ENCODE data around the gene UQCRH. TPM values are rescaled to one million over a fixed set of nuclear protein-coding genes. Genes with fewer than 3 reads are reported as not detected.
"Not testable (repeated sequence)": the region's sequence is repeated elsewhere in the genome, so short reads cannot be mapped to it uniquely, and the experiment has no call there.

Gene UQCRH
- total RNA-seq, 1 donor from 2014 or later, result 228 TPM

- Mint-ChIP-seq H3K27ac (ENCODE audit: unreplicated experiment) (no peak overlapping the region), H3K4me1 (ENCODE audit: unreplicated experiment) (peaks cover 36% of the 10 kb centered on the region), H3K9me3 (ENCODE audit: unreplicated experiment) (no peaks in the 10 kb centered on the region), H3K27me3 (ENCODE audit: unreplicated experiment) (no peaks in the 10 kb centered on the region), H3K36me3 (ENCODE audit: unreplicated experiment) (peaks cover 27% of the 10 kb centered on the region), H3K4me3 (ENCODE audit: unreplicated experiment) (no peak overlapping the region)
- TF ChIP-seq, protein P1, sequence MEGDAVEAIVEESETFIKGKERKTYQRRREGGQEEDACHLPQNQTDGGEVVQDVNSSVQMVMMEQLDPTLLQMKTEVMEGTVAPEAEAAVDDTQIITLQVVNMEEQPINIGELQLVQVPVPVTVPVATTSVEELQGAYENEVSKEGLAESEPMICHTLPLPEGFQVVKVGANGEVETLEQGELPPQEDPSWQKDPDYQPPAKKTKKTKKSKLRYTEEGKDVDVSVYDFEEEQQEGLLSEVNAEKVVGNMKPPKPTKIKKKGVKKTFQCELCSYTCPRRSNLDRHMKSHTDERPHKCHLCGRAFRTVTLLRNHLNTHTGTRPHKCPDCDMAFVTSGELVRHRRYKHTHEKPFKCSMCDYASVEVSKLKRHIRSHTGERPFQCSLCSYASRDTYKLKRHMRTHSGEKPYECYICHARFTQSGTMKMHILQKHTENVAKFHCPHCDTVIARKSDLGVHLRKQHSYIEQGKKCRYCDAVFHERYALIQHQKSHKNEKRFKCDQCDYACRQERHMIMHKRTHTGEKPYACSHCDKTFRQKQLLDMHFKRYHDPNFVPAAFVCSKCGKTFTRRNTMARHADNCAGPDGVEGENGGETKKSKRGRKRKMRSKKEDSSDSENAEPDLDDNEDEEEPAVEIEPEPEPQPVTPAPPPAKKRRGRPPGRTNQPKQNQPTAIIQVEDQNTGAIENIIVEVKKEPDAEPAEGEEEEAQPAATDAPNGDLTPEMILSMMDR (IDR thresholded peaks at IDR 0.05), result no peak
- no peak for DNase-seq (ENCODE audit: extremely low spot score, unreplicated experiment)
Observed at GRCh38 chr1:46343705-46344104, 40.2 kb downstream of the UQCRH start.

GRCh38 chr1:46344481-46344880 is 41.0 kb downstream of the UQCRH start:
- TF ChIP-seq, protein P1 (IDR thresholded peaks at IDR 0.05), result no peak
- H3K36me3 Mint-ChIP-seq (ENCODE audit: unreplicated experiment), result peaks cover 29% of the 10 kb centered on the region
- no peak overlapping the region for H3K27ac Mint-ChIP-seq (ENCODE audit: unreplicated experiment)
- no peaks in the 10 kb centered on the region for H3K9me3 Mint-ChIP-seq (ENCODE audit: unreplicated experiment)
- no peak for DNase-seq (ENCODE audit: extremely low spot score, unreplicated experiment)
- H3K27me3 Mint-ChIP-seq (ENCODE audit: unreplicated experiment), result no peaks in the 10 kb centered on the region
- H3K4me3 Mint-ChIP-seq (ENCODE audit: unreplicated experiment), result no peak overlapping the region
- H3K4me1 Mint-ChIP-seq (ENCODE audit: unreplicated experiment), result peaks cover 31% of the 10 kb centered on the region

DNA sequence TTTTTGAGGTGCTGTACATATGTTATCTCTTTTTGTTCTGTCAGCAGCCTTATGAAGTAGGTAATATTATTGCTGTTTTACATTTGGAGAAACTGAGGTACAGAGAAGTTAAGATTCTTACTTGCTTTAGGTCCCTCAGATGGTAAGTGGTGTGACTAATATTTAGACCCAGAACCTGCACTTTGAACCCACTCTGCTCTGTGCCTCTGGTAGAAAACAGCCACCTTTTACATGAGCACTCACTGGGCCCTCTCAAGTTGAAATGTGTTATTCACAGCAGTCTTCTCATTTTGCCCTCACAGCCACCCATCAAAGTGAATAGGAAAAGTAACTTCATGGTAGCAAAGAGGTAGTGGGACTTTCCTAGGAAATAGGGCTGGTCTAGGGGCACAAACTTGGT is 41.8 kb downstream of the UQCRH start:
- no peak for DNase-seq (ENCODE audit: extremely low spot score, unreplicated experiment)
- Mint-ChIP-seq H3K27ac (ENCODE audit: unreplicated experiment) (no peak overlapping the region), H3K4me1 (ENCODE audit: unreplicated experiment) (peaks cover 26% of the 10 kb centered on the region), H3K27me3 (ENCODE audit: unreplicated experiment) (no peaks in the 10 kb centered on the region), H3K36me3 (ENCODE audit: unreplicated experiment) (peaks cover 32% of the 10 kb centered on the region), H3K9me3 (ENCODE audit: unreplicated experiment) (no peaks in the 10 kb centered on the region), H3K4me3 (ENCODE audit: unreplicated experiment) (no peak overlapping the region)
- TF ChIP-seq, protein P1 (IDR thresholded peaks at IDR 0.05), result no peak

DNA sequence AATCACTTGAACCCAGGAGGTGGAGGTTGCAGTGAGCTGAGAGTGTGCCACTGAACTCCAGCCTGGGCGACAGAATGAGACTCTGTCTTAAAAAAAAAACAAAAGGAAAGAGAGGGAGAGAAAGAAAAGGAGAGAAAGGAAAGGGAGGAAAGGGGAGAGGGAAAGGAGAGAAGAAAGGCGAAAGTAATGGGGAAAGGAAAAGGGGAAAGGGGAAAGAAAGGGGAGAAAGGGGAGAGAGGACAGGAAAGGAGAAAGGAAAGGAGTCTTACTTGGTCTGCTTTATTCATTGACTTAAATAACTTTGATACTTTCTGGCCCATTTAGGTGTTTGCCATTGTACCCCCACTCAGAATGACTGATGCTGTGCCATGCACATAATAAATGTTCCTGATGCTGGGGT is 48.9 kb downstream of the UQCRH start:
- peaks cover 4% of the 10 kb centered on the region for H3K4me1 Mint-ChIP-seq (ENCODE audit: unreplicated experiment)
- H3K9me3 Mint-ChIP-seq (ENCODE audit: unreplicated experiment), result no peaks in the 10 kb centered on the region
- TF ChIP-seq, protein P1 (IDR thresholded peaks at IDR 0.05), result no peak
- no peaks in the 10 kb centered on the region for H3K27me3 Mint-ChIP-seq (ENCODE audit: unreplicated experiment)
- no peak overlapping the region for H3K27ac Mint-ChIP-seq (ENCODE audit: unreplicated experiment)
- H3K4me3 Mint-ChIP-seq (ENCODE audit: unreplicated experiment), result no peak overlapping the region
- DNase-seq (ENCODE audit: extremely low spot score, unreplicated experiment), result no peak
- H3K36me3 Mint-ChIP-seq (ENCODE audit: unreplicated experiment), result peaks cover 24% of the 10 kb centered on the region

DNA sequence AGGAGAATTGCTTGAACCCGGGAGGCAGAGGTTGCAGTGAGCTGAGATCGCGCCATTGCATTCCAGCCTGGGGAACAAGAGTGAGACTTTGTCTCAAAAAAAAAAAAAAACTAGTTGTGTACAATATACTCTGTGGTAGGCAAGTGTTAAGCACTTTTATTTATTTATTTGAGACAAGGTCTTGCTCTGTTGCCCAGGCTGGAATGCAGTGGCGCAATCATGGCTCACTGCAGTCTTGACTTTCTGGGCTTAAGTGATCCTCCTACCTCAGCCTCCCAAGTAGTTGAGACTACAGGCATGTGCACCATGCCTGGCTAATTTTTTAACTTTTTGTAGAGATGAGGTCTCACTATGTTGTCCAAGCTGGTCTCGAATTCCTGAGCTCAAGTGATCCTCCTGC is 52.4 kb downstream of the UQCRH start:
- not testable (repeated sequence) for DNase-seq (ENCODE audit: extremely low spot score, unreplicated experiment); H3K4me3 Mint-ChIP-seq (ENCODE audit: unreplicated experiment); H3K27me3 Mint-ChIP-seq (ENCODE audit: unreplicated experiment); H3K4me1 Mint-ChIP-seq (ENCODE audit: unreplicated experiment); H3K9me3 Mint-ChIP-seq (ENCODE audit: unreplicated experiment); H3K27ac Mint-ChIP-seq (ENCODE audit: unreplicated experiment)
- peaks cover 18% of the 10 kb centered on the region for H3K36me3 Mint-ChIP-seq (ENCODE audit: unreplicated experiment)

GRCh38 chr1:46362158-46362557 is 58.7 kb downstream of the UQCRH start:
- H3K4me1 Mint-ChIP-seq (ENCODE audit: unreplicated experiment), result peaks cover 4% of the 10 kb centered on the region
- H3K27me3 Mint-ChIP-seq (ENCODE audit: unreplicated experiment), result no peaks in the 10 kb centered on the region
- no peak overlapping the region for H3K27ac Mint-ChIP-seq (ENCODE audit: unreplicated experiment)
- H3K36me3 Mint-ChIP-seq (ENCODE audit: unreplicated experiment), result peaks cover 30% of the 10 kb centered on the region
- H3K9me3 Mint-ChIP-seq (ENCODE audit: unreplicated experiment), result no peaks in the 10 kb centered on the region
- TF ChIP-seq, protein P1 (IDR thresholded peaks at IDR 0.05), result no peak
- DNase-seq (ENCODE audit: extremely low spot score, unreplicated experiment), result no peak
- no peak overlapping the region for H3K4me3 Mint-ChIP-seq (ENCODE audit: unreplicated experiment)

Measured in osteocyte (in vitro differentiated cells).